HEK293 (cell line): ENCODE data around the gene NUP88.

ENCODE experiments used
- CTCF ChIA-PET: fragments of 350-600 bp; formaldehyde crosslinking; extraction: SDS; loops from one replicate; lab custom pipeline; 2021; ENCODE audit warnings: antibody characterized with exemption; lab: Yijun Ruan, JAX
- POLR2A ChIA-PET: fragments of 300-600 bp; formaldehyde crosslinking; extraction: SDS; loops from one replicate; lab custom pipeline; 2020; ENCODE audit warnings: antibody characterized with exemption, inconsistent platforms; lab: Yijun Ruan, JAX
- H3K27ac ChIP-seq: fragments of 200-500 bp; sonication (Bioruptor generic); 2 replicates; pipeline ENCODE4 v1.5.1; 2014; ENCODE audit warnings: low read depth, low read length, control low read depth, inconsistent platforms; ENCODE audit errors: extremely low read depth
- H3K36me3 ChIP-seq, 2 experiments: fragments of 200-500 bp in 1 of 2; sonication (Bioruptor generic) in 1 of 2; 1 replicate in 1 of 2; 2 replicates in 1 of 2; pipeline ENCODE4 v1.5.1; 2014 to 2017; ENCODE audit warnings: inconsistent platforms in 2 of 2, low read length in 2 of 2; ENCODE audit not compliant: control insufficient read depth in 2 of 2, insufficient read depth in 1 of 2
- H3K4me1 ChIP-seq: fragments of 200-500 bp; sonication (Bioruptor generic); 2 replicates; pipeline ENCODE4 v1.5.1; 2014; ENCODE audit warnings: mild to moderate bottlenecking, low read length, inconsistent platforms; ENCODE audit not compliant: control insufficient read depth, insufficient read depth
- H3K4me3 ChIP-seq: 2 replicates; pipeline ENCODE4 v1.5.1; 2011; ENCODE audit warnings: low read depth, mild to moderate bottlenecking, control low read depth, low read length, moderate library complexity
- H3K9me3 ChIP-seq: fragments of 200-500 bp; sonication (Bioruptor generic); 2 replicates; pipeline ENCODE4 v1.5.1; 2014; ENCODE audit warnings: low read depth, low read length, inconsistent platforms; ENCODE audit not compliant: control insufficient read depth, insufficient read depth
- ELK4 ChIP-seq: IDR thresholded peaks from 2 replicates; pipeline ENCODE4 v1.6.1; 2011; ENCODE audit warnings: mild to moderate bottlenecking, low read depth, low read length, borderline replicate concordance
- GLI4 ChIP-seq: fragments of 450-650 bp; formaldehyde crosslinking; IDR thresholded peaks from 2 replicates; pipeline ENCODE4 v1.5.1; 2016; ENCODE audit warnings: missing biosample characterization, missing genetic modification characterization
- IKZF3 ChIP-seq: fragments of 450-650 bp; IDR thresholded peaks from 2 replicates; pipeline ENCODE4 v1.5.0; 2018; ENCODE audit warnings: missing biosample characterization, mild to moderate bottlenecking, missing genetic modification characterization, moderate library complexity
- KLF10 ChIP-seq: fragments of 450-650 bp; IDR thresholded peaks from 2 replicates; pipeline ENCODE4 v1.5.1; 2018; ENCODE audit warnings: missing biosample characterization, mild to moderate bottlenecking, missing genetic modification characterization
- KLF16 ChIP-seq: fragments of 450-650 bp; formaldehyde crosslinking; IDR thresholded peaks from 2 replicates; pipeline ENCODE4 v1.5.1; 2017; ENCODE audit warnings: missing biosample characterization, missing genetic modification characterization
- PRDM10 ChIP-seq: fragments of 450-650 bp; formaldehyde crosslinking; IDR thresholded peaks from 2 replicates; pipeline ENCODE4 v1.5.1; 2016; ENCODE audit warnings: missing biosample characterization, missing genetic modification characterization
- SP2 ChIP-seq: fragments of 450-650 bp; formaldehyde crosslinking; IDR thresholded peaks from 2 replicates; pipeline ENCODE4 v1.5.1; 2016; ENCODE audit warnings: missing biosample characterization, missing genetic modification characterization
- ZBTB11 ChIP-seq: fragments of 450-650 bp; formaldehyde crosslinking; conservative IDR thresholded peaks from 2 replicates; pipeline ENCODE4 v1.5.1; 2016; ENCODE audit warnings: low read depth, missing biosample characterization, missing genetic modification characterization
- ZBTB20 ChIP-seq: fragments of 450-650 bp; formaldehyde crosslinking; IDR thresholded peaks from 2 replicates; pipeline ENCODE4 v1.5.1; 2016; ENCODE audit warnings: missing biosample characterization, missing genetic modification characterization
- ZNF132 ChIP-seq: fragments of 450-650 bp; formaldehyde crosslinking; IDR thresholded peaks from 2 replicates; pipeline ENCODE4 v1.5.1; 2017; ENCODE audit warnings: missing biosample characterization, missing genetic modification characterization, borderline replicate concordance
- ZNF148 ChIP-seq: fragments of 450-650 bp; formaldehyde crosslinking; IDR thresholded peaks from 2 replicates; pipeline ENCODE4 v1.5.0; 2017; ENCODE audit warnings: missing biosample characterization, missing genetic modification characterization, borderline replicate concordance
- ZNF169 ChIP-seq: fragments of 450-650 bp; formaldehyde crosslinking; IDR thresholded peaks from 2 replicates; pipeline ENCODE4 v1.5.1; 2016; ENCODE audit warnings: missing biosample characterization, missing genetic modification characterization
- ZNF214 ChIP-seq: fragments of 450-650 bp; formaldehyde crosslinking; IDR thresholded peaks from 2 replicates; pipeline ENCODE4 v1.5.1; 2017; ENCODE audit warnings: missing biosample characterization, mild to moderate bottlenecking, missing genetic modification characterization, borderline replicate concordance
- ZNF335 ChIP-seq: fragments of 450-650 bp; formaldehyde crosslinking; conservative IDR thresholded peaks from 2 replicates; pipeline ENCODE4 v1.5.1; 2016; ENCODE audit warnings: missing biosample characterization, missing genetic modification characterization
- ZNF341 ChIP-seq: fragments of 450-650 bp; formaldehyde crosslinking; IDR thresholded peaks from 2 replicates; pipeline ENCODE4; 2016; ENCODE audit warnings: low read depth, missing biosample characterization, missing genetic modification characterization
- ZNF433 ChIP-seq: fragments of 450-650 bp; formaldehyde crosslinking; IDR thresholded peaks from 2 replicates; pipeline ENCODE4 v1.5.1; 2016; ENCODE audit warnings: missing biosample characterization, missing genetic modification characterization, low read depth
- ZNF488 ChIP-seq: fragments of 450-650 bp; formaldehyde crosslinking; IDR thresholded peaks from 2 replicates; pipeline ENCODE4 v1.5.1; 2016; ENCODE audit warnings: missing biosample characterization, missing genetic modification characterization
- ZNF521 ChIP-seq: fragments of 450-650 bp; formaldehyde crosslinking; IDR thresholded peaks from 2 replicates; pipeline ENCODE4 v1.5.1; 2017; ENCODE audit warnings: missing biosample characterization, mild to moderate bottlenecking, missing genetic modification characterization
- ZNF549 ChIP-seq: fragments of 450-650 bp; IDR thresholded peaks from 2 replicates; pipeline ENCODE4 v1.5.1; 2018; ENCODE audit warnings: missing biosample characterization, missing genetic modification characterization, mild to moderate bottlenecking, inconsistent platforms, moderate library complexity
- ZNF585B ChIP-seq: fragments of 450-650 bp; formaldehyde crosslinking; IDR thresholded peaks from 2 replicates; pipeline ENCODE4 v1.5.1; 2016; ENCODE audit warnings: missing biosample characterization, missing genetic modification characterization
- ZNF600 ChIP-seq: fragments of 450-650 bp; formaldehyde crosslinking; IDR thresholded peaks from 2 replicates; pipeline ENCODE4 v1.5.1; 2016; ENCODE audit warnings: missing biosample characterization, missing genetic modification characterization
- ZNF76 ChIP-seq: fragments of 450-650 bp; formaldehyde crosslinking; IDR thresholded peaks from 2 replicates; pipeline ENCODE4; 2016; ENCODE audit warnings: low read depth, missing biosample characterization, missing genetic modification characterization, borderline replicate concordance
- ZNF768 ChIP-seq: fragments of 450-650 bp; formaldehyde crosslinking; IDR thresholded peaks from 2 replicates; pipeline ENCODE4 v1.5.1; 2018; ENCODE audit warnings: missing biosample characterization, mild to moderate bottlenecking, missing genetic modification characterization

The NUP88 gene

GRCh38 chr17:5467416-5467815 lies 48.0 kb upstream of the NUP88 start:
- H3K4me1 ChIP-seq: peaks cover 18% of the 10 kb centered on the region
- CTCF ChIA-PET: interaction anchor here (0.6 to 3.3 kb wide), 3 partner anchors 28 to 50 kb away, joined by 3 to 26 read pairs (median 3); partner anchors contain the start of gene C1QBP
- no peak overlapping the region; the same call in 1 of the 2 replicates for H3K27ac ChIP-seq
- H3K36me3 ChIP-seq: peaks cover 27 to 28% of the 10 kb centered on the region in 2 experiments
- no peaks in the 10 kb centered on the region for H3K9me3 ChIP-seq
- TF ChIP-seq PRDM10 (tag by site-specific recombination) (peak; percentile 36; the same call in 1 of the 2 replicates), ZBTB20 (peak; percentile 82), IKZF3 (tag by site-specific recombination) (peak; percentile 75; the same call in 1 of the 2 replicates), ZNF768 (no peak), ZNF600 (tag by site-specific recombination) (peak; percentile 78), ZNF341 (tag by site-specific recombination) (peak; percentile 8; the same call in 1 of the 2 replicates), ZNF335 (peak; percentile 47; the same call in 1 of the 2 replicates), ZNF488 (tag by site-specific recombination) (no peak), ZBTB11 (tag by site-specific recombination) (0 out of 2 replicates have a peak, but pooled peaks have one; percentile 20), ZNF76 (tag by site-specific recombination) (peak; percentile 33; the same call in 1 of the 2 replicates), ZNF169 (tag by site-specific recombination) (no peak), ZNF148 (tag by site-specific recombination) (no peak)
- POLR2A ChIA-PET: interaction anchor here (4.9 kb wide), 1 partner anchor 18 kb away, joined by 111 read pairs; the partner anchor contains the start of genes DERL2 and MIS12
- peak overlapping the region; percentile 89 for H3K4me3 ChIP-seq

- CTCF ChIA-PET: interaction anchor here (1.5 kb wide), 1 partner anchor 27 kb away, joined by 8 read pairs; the partner anchor contains the start of gene C1QBP
- POLR2A ChIA-PET: interaction anchor here (0.9 kb wide), 1 partner anchor 20 kb away, joined by 3 read pairs; the partner anchor contains the start of genes DERL2 and MIS12
- Histone ChIP-seq H3K4me1 (peaks cover 18% of the 10 kb centered on the region), H3K27ac (no peak overlapping the region), H3K36me3 (peaks cover 25 to 27% of the 10 kb centered on the region in 2 experiments), H3K9me3 (no peaks in the 10 kb centered on the region), H3K4me3 (no peak overlapping the region)
- no peak for TF ChIP-seq ZNF521
- TF ChIP-seq KLF10 (tag by site-specific recombination): no peak
- TF ChIP-seq ZNF335: no peak
- no peak for TF ChIP-seq ZNF585B
- no peak for TF ChIP-seq ZNF549
- no peak for TF ChIP-seq ZNF132 (tag by site-specific recombination)
- no peak for TF ChIP-seq SP2 (tag by site-specific recombination)
- no peak for TF ChIP-seq ELK4
- no peak for TF ChIP-seq IKZF3 (tag by site-specific recombination)
- TF ChIP-seq GLI4: no peak
- no peak for TF ChIP-seq ZNF433
- TF ChIP-seq KLF16 (tag by site-specific recombination): no peak
- no peak for TF ChIP-seq ZNF214 (tag by site-specific recombination)
These were observed 46.8 kb upstream of the NUP88 start for GRCh38 chr17:5466295-5466694.
